Suppressor macrophage treated with lipopolysaccharide for 1 hour (primary cell): ENCODE data around the gene MGAT4A.
"Not testable (repeated sequence)": the region's sequence is repeated elsewhere in the genome, so short reads cannot be mapped to it uniquely, and the experiment has no call there.

Experiments used
- DNase-seq, 3 donors: peaks; one replicate each; pipeline ENCODE4 v3.0.0-alpha.2; 2020 to 2022

Gene MGAT4A

DNA sequence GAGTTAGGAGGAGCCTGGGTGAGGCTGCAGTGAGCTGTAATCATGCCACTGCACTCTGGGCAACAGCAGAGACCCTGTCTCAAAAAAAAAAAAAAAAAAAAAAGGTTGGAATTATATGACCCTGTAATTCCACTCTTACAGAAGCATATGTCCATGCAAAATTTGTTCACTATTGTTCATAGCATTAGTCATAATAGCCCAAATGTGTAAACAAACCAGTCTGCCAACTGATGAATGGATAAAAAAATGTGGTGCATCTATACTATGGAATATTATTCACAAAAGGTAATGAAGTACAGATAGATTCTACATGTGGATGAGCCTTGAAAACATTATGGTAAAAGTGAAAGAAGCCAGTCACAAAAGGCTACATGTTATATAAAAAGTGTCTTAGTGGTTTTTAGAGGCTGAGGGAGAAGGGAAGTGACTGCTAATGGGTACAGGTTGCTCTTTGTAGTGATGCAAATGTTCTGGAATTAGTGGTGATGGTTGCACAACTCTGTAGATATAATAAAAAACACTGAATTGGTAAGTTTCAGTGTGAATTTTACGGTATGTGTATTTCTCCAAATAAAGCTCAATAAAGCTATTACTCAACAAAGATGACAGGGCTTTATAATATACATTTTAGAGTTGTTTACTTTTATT is 132.0 kb downstream of the MGAT4A start:
- DNase-seq = no peak

DNA sequence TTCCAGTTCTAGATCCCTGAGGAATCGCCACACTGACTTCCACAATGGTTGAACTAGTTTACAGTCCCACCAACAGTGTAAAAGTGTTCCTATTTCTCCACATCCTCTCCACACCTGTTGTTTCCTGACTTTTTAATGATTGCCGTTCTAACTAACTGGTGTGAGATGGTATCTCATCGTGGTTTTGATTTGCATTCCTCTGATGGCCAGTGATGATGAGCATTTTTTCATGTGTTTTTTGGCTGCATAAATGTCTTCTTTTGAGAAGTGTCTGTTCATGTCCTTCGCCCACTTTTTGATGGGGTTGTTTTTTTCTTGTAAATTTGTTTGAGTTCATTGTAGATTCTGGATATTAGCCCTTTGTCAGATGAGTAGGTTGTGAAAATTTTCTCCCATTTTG is 136.3 kb downstream of the MGAT4A start:
- DNase-seq = not testable (repeated sequence)

DNA sequence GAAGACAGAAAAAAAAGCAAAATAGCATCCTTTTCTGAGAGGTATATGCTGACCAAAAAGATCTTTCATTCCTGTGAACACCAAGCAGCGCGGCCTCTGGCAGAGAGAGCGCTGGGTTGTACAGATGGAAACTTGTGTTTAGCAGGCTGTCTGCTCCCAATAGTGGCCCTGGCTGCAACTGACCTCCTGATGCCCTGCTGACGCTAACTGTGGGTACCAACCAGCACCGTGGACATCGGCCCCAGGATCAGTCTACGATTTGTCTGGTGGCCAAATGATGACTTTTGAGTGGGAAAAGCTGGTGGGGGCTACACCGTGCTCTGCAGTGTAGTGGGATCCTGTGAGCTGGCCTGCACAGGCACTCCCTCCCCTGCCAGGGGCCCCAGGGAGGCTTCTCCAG is 138.4 kb downstream of the MGAT4A start:
- no peak for DNase-seq

DNA sequence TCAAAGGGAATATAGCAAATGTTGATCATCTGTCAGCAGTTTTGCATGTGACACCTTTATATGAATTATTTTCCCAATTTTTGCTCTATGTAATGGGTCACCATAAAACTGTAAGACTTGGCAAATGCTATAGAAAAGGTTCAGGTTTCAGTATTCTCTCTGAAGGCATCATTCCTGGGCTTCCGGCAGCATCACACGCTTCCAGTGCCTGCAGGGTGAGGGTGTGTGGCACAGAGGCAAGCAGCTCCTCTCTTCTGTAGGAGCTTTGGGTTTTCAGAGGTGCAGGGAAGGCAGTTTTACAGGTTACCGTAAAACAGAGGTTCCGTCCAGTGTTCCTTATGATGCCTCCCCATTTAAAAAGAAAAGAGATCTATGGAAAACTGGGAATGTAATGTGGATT is 141.4 kb downstream of the MGAT4A start:
- no peak for DNase-seq

DNA sequence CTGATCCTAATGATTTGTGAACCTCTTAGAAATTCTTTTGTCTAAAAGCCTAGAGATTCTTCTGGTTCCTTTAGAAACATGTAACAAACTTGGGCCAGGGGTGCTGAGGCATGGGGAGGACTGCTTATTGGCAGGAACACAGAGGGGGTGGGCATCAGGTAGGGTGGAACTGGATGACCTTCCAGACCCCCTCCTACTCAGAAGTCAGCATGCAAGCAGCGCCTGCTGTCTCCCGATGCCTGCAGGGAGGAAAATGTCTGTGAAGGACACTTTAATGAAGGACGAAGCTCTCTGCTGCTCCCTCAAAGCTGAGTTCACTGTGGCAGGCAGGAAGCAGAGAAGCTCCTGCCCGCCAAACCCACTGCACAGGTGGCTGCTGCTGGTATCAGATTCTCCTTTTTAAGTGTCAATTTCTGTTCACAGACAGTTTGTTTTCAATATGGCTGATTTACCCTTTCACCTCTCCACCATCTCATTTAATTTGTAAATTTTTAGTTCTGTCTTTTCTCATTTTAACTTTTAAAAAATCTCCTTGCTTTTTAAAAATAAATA is 142.0 kb downstream of the MGAT4A start:
- DNase-seq = no peak

DNA sequence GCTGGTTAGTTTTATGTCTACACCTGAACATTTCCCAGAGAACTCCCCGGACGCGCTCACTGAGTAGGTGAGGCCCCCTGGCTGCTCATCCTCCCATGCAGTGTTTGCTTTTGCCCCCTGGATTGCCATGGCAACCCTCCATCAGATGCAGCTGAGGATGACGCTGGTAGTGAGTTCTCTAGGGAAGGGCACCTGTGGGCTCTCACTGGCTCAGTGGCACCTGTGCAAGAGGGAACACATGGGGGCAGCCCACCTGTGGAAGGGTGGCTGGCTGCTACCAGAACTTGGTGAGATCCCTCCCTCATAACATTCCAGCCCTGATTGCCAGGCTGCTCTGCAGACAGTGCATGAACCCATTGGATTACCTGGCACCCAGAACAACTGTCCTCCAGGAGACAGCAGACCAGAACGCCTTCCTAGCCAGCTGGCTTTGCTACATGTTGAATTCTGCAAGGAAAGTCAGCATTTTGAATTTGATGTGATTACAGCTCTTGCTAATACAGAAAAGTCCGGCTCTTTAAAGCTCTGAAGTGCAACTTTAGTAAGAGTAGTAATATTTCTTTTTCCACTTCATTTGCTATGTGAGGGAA is 144.3 kb downstream of the MGAT4A start:
- no peak for DNase-seq

DNA sequence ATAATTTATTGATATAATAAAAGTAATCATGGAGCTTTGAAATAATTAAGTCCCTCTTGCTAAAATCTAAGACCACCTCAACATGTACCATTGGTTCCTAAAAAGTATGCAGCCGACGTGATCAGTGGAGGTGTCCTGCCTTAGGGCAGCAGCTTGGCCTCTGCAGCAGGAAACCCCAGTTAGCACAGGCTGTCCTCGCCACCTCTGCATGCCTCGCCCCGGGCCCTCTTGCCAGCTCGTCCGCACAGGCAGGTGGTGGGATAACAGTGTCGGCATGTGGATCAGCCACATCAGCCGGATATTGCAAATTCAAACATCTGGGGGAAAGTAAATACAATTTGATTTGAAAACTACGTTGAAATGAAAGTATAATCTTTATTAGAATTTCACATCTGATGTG is 145.5 kb downstream of the MGAT4A start:
- no peak for DNase-seq

DNA sequence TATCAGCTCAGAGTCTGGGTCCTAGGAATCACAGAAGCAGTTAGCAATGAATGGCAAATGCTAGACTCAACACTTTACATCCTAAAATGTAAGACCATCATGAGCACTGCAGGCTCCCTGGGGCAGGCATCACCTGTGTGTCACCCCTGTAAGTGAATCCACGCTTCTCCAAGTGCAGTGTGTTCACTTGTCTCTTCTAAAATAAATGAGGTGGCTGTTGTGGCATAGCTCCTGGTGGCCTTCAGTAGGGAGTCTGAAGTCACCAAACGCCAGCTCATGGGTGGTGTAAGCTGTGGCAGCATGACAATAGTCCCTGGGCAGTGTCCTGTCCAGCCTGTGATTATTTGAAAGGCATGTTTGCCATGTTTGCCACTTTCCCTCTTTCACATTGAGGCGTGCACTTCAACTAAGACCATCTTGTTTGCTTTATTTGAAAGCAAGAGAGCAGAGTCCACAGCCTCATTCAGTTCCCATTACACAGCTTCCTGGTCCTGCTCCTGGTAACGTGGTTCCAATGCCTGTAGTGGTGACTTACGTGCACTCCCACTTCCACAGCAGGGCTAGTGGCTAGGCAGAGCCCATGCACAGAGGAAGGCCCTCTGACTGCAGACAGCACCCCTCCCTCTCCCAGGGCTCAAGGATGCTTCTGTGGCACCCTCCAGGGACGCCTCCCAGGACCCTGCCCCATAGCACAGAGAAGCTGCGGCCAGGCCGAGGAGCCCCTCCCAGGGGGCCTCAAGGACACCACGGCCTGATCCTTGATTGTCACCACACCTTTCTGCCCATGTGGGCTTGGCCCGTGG is 146.9 kb downstream of the MGAT4A start:
- no peak for DNase-seq

DNA sequence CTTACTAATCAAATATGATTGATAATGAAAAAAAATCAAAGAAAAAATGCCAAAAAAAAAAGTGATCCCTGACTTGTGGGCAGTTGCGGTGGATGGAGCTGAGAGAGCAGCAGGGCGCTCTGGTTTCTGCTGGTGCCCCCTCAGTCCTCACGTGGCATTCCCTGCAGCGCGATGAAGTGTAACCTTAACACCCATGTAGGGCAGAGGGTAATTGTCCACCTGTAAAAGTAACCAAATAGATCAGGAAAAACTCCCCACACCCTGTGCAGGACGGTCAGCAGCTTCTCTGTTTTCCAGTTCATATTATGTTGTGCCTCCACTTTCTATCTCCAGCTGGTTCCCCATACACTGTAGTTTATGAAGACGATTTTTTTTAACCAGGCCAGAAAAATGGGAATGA is 147.7 kb downstream of the MGAT4A start:
- DNase-seq = no peak

DNA sequence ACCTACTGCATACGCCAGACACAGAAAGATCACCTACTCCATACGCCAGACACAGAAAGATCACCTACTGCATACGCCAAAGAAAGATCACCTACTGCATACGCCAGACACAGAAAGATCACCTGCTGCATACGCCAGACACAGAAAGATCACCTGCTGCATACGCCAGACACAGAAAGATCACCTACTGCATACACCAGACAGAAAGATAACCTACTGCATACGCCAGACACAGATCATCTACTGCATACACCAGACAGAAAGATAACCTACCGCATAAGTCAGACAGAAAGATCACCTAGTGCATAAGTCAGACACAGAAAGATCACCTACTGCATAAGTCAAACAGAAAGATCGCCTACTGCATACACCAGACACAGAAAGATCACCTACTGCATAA is 148.4 kb downstream of the MGAT4A start:
- no peak for DNase-seq

DNA sequence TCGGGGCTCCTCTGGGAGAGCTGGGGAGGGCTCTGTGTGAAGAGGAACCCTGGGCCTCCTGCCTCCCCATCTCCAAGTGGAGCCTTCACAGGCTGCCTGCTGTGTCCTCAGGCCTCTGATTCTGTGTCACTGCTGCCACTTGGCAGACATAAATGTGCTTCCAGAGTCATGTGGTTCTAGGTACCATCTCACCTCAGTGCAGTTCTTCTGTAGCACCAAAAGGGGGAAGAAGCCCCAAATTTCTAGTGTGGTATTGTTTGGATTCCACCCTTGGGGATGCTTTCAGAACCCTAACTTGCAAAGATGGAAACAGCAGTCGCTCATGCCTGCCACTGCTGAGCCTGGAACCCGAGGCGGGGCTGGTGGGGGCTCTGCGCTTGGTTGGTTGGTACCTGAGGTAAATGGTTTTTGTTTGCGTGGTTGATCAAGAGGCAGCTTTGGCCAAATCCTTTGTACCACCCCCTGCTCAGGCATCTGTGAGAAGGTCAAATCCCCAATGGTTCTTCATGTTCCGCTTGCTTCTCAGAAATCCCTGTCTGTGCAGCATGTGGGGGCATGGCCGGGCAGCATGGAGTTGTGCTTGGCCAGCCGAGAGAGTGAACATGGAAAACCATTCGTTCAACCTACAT is 150.2 kb downstream of the MGAT4A start:
- DNase-seq = no peak

DNA sequence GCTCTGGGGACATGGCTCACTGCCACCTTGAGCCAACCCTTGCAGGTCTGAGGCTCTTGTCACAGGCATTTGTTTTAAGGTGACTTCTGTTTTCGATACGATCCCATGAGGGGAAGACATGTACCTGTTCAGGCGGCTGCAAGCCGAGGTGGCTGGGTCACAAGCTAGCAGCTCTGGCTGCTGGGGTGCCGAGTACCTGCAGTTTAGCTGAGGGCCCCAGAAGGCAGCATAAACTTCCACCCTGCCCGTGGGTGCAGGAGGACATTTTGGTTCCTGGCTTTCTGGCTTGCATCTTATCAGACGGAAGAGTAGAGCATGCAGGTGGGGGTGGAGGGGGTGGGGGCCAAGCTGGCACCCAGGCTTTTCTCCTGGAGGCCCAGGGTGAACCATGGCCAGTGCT is 151.0 kb downstream of the MGAT4A start:
- no peak for DNase-seq

DNA sequence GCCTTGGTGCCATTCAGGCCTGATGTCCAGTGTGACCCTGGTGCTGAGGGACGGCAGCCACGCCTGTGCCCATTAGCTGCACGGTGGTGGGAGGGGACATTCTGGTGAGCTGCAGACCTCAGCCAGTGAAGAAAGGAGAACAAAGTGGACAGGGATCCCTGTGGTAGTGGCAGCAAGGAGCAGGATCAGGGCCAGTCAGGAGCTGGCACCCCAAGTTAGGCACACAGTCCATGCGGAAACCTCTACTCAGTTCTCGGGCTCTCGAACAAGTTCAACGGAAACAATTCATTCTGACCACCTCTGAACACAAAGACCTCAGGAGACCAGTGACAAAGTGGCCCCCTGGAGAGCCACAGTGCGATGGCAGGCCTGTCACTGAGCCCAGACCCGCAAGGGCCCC is 152.7 kb downstream of the MGAT4A start:
- no peak for DNase-seq

DNA sequence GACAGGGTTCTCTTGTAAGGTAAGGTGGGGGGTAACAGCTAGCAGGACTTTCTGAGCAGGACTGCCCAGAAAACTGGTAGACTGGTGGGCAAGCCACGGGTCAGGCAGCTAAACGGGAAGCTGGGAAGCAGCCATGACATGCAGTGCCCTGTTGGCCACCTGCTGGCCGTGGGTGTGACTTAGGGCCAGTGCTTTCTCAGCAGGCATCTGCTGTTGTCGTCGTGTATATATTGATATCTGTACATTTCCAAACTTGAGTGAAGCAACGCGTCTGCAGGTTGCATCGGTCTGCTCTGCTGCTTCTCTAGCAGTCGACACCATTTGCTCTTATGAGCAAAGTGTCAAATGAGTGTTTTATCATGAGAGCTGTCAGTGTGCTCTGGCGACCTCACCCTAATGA is 153.6 kb downstream of the MGAT4A start:
- DNase-seq = no peak

DNA sequence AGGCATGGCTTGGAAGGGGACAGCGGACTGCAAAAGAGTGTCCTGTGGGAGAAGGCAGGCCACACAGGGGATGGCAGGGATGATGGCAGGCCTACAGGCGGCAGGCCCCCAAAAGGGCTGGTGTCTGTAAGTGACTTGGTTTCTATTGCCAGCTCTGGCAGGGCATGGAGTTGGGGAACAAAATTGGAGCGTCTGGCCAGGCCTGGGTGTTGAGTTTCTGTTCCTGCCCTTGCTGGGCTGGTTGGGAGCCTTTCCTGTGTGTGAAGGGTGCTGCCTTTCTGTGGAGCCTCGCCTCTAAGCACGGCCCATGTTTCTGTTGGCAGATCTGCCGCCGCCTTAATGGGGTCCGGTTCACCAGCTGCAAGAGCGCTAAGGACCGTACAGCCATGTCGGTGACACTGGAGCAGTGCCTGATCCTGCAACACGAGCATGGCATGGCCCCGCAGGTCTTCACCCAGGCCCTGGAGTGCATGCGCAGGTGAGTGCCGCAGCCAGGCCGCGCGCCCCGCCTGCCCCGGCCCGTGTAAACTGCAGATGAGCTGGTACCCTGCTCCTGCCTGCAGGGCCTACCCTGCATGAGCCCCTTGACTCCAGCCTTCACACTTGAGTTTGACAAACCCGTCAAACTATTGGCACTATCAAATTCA is 154.1 kb downstream of the MGAT4A start:
- DNase-seq = no peak

DNA sequence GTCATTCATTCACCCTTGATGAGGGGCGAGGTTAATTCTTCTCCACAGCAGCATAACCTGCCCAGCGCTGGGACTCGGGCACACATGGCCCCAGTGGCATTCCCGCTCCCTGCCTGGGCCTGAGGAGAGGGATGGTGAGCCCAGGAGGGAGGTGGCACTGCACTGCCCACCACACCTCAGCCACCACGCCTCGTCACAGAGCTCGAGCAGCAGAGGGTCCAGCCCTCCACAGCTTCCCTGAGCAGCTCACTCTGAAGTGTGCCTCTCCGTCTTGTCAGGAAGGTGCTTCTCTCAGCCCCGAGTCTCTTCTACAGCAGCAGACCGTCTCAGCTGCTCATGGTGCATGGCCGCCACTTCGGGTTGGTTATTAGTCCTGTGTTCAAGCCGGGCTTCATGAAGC is 157.5 kb downstream of the MGAT4A start:
- no peak for DNase-seq

DNA sequence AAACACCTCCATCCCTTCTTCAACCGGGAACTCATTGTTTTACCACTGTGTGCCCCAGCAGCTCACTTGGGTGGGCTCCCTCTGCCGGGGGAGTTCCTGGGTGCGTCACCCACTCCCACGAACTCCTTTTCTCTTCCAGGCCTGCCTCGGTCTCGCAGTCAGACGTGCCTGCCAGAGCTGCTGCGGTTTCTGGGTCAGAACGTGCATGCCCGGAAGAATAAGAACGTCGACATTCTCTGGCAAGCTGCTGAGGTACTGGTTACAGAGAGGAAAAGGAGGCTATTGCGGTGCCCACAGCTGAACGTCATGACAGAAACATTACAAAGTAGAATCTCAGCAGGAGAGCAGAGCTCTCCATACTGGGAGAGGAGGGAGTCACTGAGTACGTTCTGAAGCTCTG is 158.3 kb downstream of the MGAT4A start:
- DNase-seq = no peak

DNA sequence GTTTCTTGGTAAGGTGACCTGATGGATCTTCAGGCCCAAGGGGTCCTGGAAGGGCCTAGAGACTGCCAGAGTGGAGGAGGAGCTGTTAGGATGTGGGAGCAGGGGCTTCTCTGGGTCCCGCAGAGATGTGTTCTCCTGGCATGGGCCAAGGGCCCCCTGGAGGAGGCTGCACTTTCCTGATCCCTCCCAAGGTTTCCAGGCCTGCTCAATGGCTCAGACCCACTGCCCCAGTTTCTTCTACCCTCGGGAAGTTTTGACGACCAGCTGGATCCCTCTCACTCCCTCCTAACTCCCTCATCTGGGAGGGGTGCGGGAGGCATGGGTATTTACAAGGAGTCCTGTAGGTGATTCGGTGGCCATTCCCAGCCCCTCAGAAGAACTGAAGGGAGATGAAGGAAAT is 158.7 kb downstream of the MGAT4A start:
- DNase-seq = no peak

DNA sequence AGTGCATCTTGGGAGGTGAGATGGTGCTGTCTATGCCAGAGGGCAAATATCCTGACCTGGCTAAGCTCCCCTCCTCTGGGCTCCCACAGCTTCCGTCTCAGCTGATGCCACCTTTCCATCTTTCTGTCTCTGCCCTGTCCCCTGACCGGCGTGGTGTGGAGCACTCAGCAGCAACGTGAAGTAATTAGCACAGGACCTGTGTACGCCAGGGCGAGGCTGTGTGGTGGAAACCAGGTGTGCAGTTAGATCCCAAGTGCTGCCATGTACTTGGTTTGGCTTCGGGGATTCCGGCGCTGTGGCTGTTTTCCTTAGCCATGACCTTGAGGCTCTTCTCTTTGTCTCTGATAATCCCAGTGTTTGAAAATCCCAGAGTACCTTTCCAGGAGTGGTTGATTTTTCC is 159.1 kb downstream of the MGAT4A start:
- DNase-seq = no peak

DNA sequence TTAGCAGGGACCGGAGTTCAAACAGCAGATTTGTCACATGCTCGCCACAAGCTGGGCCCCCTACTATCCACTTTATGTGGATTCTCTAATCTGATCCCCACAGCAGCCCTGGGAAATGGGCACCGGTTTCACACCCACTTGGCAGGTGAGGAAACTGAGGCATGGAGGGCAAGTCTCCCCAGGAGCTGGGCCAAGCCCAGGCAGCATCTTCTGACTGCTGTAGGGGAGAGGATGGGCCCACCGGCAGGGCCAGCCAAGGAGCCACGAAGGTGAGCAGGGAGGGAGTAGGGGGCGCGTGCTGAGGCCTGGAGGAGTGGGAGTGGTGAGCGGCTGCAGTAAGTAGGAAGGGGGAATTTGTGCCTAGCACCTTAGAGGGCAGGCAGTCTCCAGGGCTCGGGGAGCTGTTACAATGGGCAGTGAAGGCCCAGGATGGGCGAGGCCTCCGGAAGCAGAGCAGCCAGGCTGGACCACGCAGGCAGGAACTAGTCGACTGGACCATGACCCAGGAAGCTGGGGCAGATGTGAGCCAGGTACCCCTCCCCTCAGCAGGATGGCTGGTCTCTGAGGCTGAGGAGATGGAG is 159.7 kb downstream of the MGAT4A start:
- DNase-seq = no peak

DNA sequence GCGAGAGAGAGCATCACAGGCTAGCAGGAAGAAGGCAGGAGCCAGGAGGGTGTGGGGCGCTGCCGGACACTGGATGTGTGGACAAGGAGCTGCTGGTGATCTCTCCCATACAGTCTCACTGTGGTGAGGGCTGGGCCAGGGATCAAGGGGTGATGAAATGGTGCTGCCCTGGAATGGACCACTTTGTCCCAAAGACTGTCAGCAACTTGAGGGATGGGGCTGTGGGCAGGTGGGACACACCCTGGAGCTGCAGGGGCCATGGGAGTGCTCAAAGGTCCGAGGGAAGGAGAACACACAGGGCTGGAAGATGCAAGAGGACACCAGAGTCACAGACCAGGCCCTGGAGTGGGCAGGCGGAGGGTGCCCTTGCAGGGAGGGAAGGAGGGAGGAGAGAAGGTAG is 160.6 kb downstream of the MGAT4A start:
- no peak for DNase-seq

DNA sequence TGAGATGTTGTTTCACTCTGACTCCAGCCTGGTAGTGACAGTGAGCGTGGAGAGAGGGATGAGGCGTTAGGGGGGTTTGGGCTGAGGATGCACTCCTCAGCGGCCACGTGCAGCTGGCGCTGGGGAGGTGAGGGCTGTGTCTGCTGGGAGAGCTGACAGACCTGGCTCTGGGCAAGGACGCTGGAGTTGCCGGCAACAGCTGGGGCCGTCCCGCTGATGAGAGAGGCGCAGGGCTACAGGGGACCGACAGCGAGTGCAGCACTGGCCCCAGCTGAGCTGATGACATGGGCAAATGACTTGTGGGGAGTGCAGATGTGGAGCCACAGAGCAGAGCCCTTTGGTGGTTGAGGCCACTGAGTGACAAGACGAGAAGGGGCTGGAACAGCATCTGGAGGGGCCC is 161.0 kb downstream of the MGAT4A start:
- no peak for DNase-seq
